K562 (cell line): ENCODE results near the gene SEPHS1. TPM values are rescaled to one million over a fixed set of nuclear protein-coding genes. Genes with fewer than 3 reads are reported as not detected.

ENCODE experiments used
- ATAC-seq: fragments of 200-7000 bp; cut with Tn5 transposase; 3 replicates; pipeline ENCODE4 v1.9.1; 2020; ENCODE audit warnings: moderate library complexity
- BruUV-seq: library from RNA; stranded (reverse); fragments of 400-500 nt; replicated peaks from 2 replicates; lab custom pipeline; 2021; lab: Mats Ljungman, UMichigan
- CTCF ChIA-PET: fragments of 300-600 bp; formaldehyde crosslinking; extraction: SDS; loops from one replicate; lab custom pipeline; 2021; ENCODE audit warnings: low intra/inter-chr PET ratio; lab: Yijun Ruan, JAX
- POLR2A ChIA-PET: fragments of 300-600, 350-650 bp; sonication (Branson Sonifier 250); formaldehyde crosslinking; extraction: SDS; loops from one replicate; lab custom pipeline; 2021; ENCODE audit warnings: antibody characterized with exemption, inconsistent platforms; lab: Yijun Ruan, JAX
- DNase-seq, 4 experiments: peaks; one replicate each; pipeline versions ENCODE4 v3.0.0 to v3.0.0-alpha.2; 2011 to 2018; ENCODE audit warnings: low spot score in 3 of 4, mixed read lengths in 3 of 4; ENCODE audit errors: extremely low read depth in 1 of 4
- FAIRE-seq: peaks from 2 replicates; lab custom pipeline; 2011; peaks lifted over from hg19 to GRCh38; lab: Jason Lieb, UNC
- H2AFZ ChIP-seq: 2 replicates; pipeline ENCODE4 v1.6.0; 2011; ENCODE audit warnings: low read depth, low read length, control low read depth, inconsistent platforms
- H3K27ac ChIP-seq: fragments of 200-600 bp; 3 replicates; pipeline ENCODE4 v1.8.0; 2011; ENCODE audit warnings: low read depth, mild to moderate bottlenecking, control low read depth, inconsistent platforms, low read length, moderate library complexity, mixed read lengths; ENCODE audit errors: extremely low read depth
- H3K27me3 ChIP-seq, 2 experiments: fragments of 300-600 bp in 1 of 2; 2 replicates in 1 of 2; 3 replicates in 1 of 2; pipeline versions ENCODE4 v1.6.0 to v1.8.0; 2011; ENCODE audit warnings: inconsistent platforms in 2 of 2, low read length in 2 of 2, mild to moderate bottlenecking in 1 of 2, mixed read lengths in 1 of 2, moderate library complexity in 1 of 2; ENCODE audit not compliant: control insufficient read depth in 2 of 2, insufficient read depth in 2 of 2
- H3K36me3 ChIP-seq: fragments of 300-600 bp; 3 replicates; pipeline ENCODE4 v1.8.0; 2011; ENCODE audit warnings: mild to moderate bottlenecking, low read length, inconsistent platforms; ENCODE audit not compliant: control insufficient read depth, insufficient read depth
- H3K4me1 ChIP-seq, 2 experiments: fragments of 200-600 bp in 1 of 2; replicated peaks in 1 of 2; 2 replicates in 1 of 2; 3 replicates in 1 of 2; pipeline versions ENCODE4 v1.5.1 to v1.8.0; 2011; ENCODE audit warnings: inconsistent platforms in 2 of 2, low read length in 2 of 2, mild to moderate bottlenecking in 1 of 2, mixed read lengths in 1 of 2, moderate library complexity in 1 of 2; ENCODE audit not compliant: control insufficient read depth in 2 of 2, insufficient read depth in 2 of 2
- H3K4me2 ChIP-seq: 2 replicates; pipeline ENCODE4 v1.6.1; 2011; ENCODE audit warnings: low read length, control low read depth, inconsistent platforms, mixed read lengths; ENCODE audit not compliant: insufficient read depth
- H3K4me3 ChIP-seq: fragments of 200-600 bp; sonication (generic), shearing (Covaris generic); 2 replicates; pipeline ENCODE4 v1.5.1; 2016; ENCODE audit warnings: control low read depth, inconsistent platforms
- H3K79me2 ChIP-seq: fragments of 200-600 bp; 3 replicates; pipeline ENCODE4 v1.8.0; 2011; ENCODE audit warnings: low read length, inconsistent platforms; ENCODE audit not compliant: control insufficient read depth, insufficient read depth
- H3K9ac ChIP-seq, 2 experiments: 2 replicates each; pipeline versions ENCODE4 v1.6.0 to v1.6.1; 2011; ENCODE audit warnings: low read depth in 2 of 2, low read length in 2 of 2, control low read depth in 1 of 2, inconsistent platforms in 1 of 2, mild to moderate bottlenecking in 1 of 2, mixed read lengths in 1 of 2; ENCODE audit not compliant: insufficient read depth in 1 of 2
- H3K9me1 ChIP-seq: one replicate; pipeline ENCODE4 v1.6.0; 2011; ENCODE audit warnings: inconsistent platforms, mild to moderate bottlenecking, low read length, moderate library complexity; ENCODE audit not compliant: control insufficient read depth, insufficient read depth
- H3K9me3 ChIP-seq: replicated peaks from 2 replicates; pipeline ENCODE4 v1.5.1; 2011; ENCODE audit warnings: low read depth, low read length, inconsistent platforms; ENCODE audit not compliant: control insufficient read depth, insufficient read depth
- H4K20me1 ChIP-seq: replicated peaks from 2 replicates; pipeline ENCODE4 v1.6.1; 2011; ENCODE audit warnings: low read length, inconsistent platforms, mixed read lengths; ENCODE audit not compliant: control insufficient read depth, insufficient read depth
- CHD1 ChIP-seq: fragments of 200-600 bp; sonication (generic); IDR thresholded peaks from one replicate; pipeline ENCODE4 v1.6.1; 2012; ENCODE audit warnings: mild to moderate bottlenecking, moderate library complexity, low read length, inconsistent platforms
- MNT ChIP-seq, 2 experiments: fragments of 450-650 bp; conservative IDR thresholded peaks; 2 replicates each; pipeline ENCODE4 v1.6.1; 2017; ENCODE audit warnings: mild to moderate bottlenecking in 2 of 2, moderate library complexity in 2 of 2
- MYBL2 ChIP-seq, 2 experiments: fragments of 450-650 bp in 1 of 2; sonication (generic) in 1 of 2; formaldehyde crosslinking in 1 of 2; IDR thresholded peaks; 2 replicates each; pipeline versions ENCODE4 v1.6.1 to v1.8.1; 2017 to 2022; ENCODE audit warnings: borderline replicate concordance in 1 of 2, inconsistent platforms in 1 of 2, low read depth in 1 of 2, mild to moderate bottlenecking in 1 of 2, missing genetic modification reagents in 1 of 2, moderate library complexity in 1 of 2
- POU5F1 ChIP-seq: fragments of 150-350 bp; IDR thresholded peaks from 2 replicates; pipeline ENCODE4 v1.6.1; 2014; ENCODE audit warnings: borderline replicate concordance, low read length, low read depth, mild to moderate bottlenecking; ENCODE audit not compliant: partially characterized antibody
- PURB ChIP-seq: sonication (generic); formaldehyde crosslinking; IDR thresholded peaks from 2 replicates; pipeline ENCODE4 v1.9.0; 2021; ENCODE audit warnings: low read depth, mild to moderate bottlenecking, missing genetic modification reagents
- ZBTB17 ChIP-seq: fragments of 450-650 bp; formaldehyde crosslinking; IDR thresholded peaks from 2 replicates; pipeline ENCODE4 v1.4.0; 2020; ENCODE audit warnings: mild to moderate bottlenecking
- ZNF197 ChIP-seq: fragments of 200-800 bp; sonication (Bioruptor generic); IDR thresholded peaks from 2 replicates; pipeline ENCODE4 v1.6.1; 2016; ENCODE audit warnings: low read depth, missing genetic modification characterization, missing compliant biosample characterization
- WGBS: fragments of 100-300 bp; shearing (Covaris generic); methylation state at CpG from one replicate; pipeline ENCODE4 v1.1.6; 2016; ENCODE audit warnings: low coverage, mixed read lengths; ENCODE audit not compliant: insufficient coverage; ENCODE audit errors: missing lambda C conversion rate; 5-methylcytosine and 5-hydroxymethylcytosine counted together
- in situ Hi-C: fragments of 300-500 bp; cut with MboI; formaldehyde crosslinking; loops from 4 replicates; pipeline ENCODE4 v1.15.0; 2018; ENCODE audit warnings: inconsistent platforms, mixed read lengths
- intact Hi-C: fragments of 100-400 bp; cut with micrococcal nuclease; formaldehyde crosslinking; loops from 2 replicates; pipeline ENCODE4 v1.14.2; 2022
- polyA plus RNA-seq, 8 experiments: library from polyadenylated mRNA; depleted of rRNA in 4 of 8; stranded (reverse) in 5 of 8; unstranded in 3 of 8; fragments of >200 nt; fragmentation: Nextera tagmentation in 2 of 8; fragmentation: Illumina TruSeq in 1 of 8; extraction: Ambion mirVana in 2 of 8; extraction: Trizol in 1 of 8; gene quantifications; 2 replicates each; pipeline versions ENCODE4 v1.2.1 to v1.2.3, GENCODE V29; 2011 to 2014; ENCODE audit warnings: inconsistent platforms in 1 of 8, missing spikeins in 1 of 8
- total RNA-seq, 7 experiments: library from RNA; depleted of rRNA in 6 of 7; stranded (reverse); fragments of >200 nt in 6 of 7; fragmentation: Illumina TruSeq in 2 of 7; extraction: Trizol in 2 of 7; gene quantifications; 2 replicates each; pipeline versions ENCODE4 v1.2.1 to v1.2.3, GENCODE V29; 2011 to 2021; ENCODE audit warnings: low replicate concordance in 1 of 7

Gene SEPHS1
- total and polyA plus RNA-seq, 9 of the 15 experiments (the other 6 are each of a cell fraction or from before 2014, with no cell fraction given): 14.7 to 82.8 (median 41.8) TPM

GRCh38 chr10:13291061-13291460, 57.0 kb downstream of the SEPHS1 start:
- no peaks in the 10 kb centered on the region for H4K20me1 ChIP-seq
- BruUV-seq: no TSS peak
- ChIA-PET CTCF (no interaction called here), POLR2A (no interaction called here)
- H3K4me3 ChIP-seq: no peak overlapping the region
- WGBS: 37% methylated on average over 4 of the region's 4 CpGs
- H3K9ac ChIP-seq: no peak overlapping the region
- H2AFZ ChIP-seq: no peak overlapping the region
- intact Hi-C loops (no loop called here), in situ Hi-C loops (no loop called here)
- ATAC-seq (no peak), DNase-seq (no peak), FAIRE-seq (no peak)
- H3K4me2 ChIP-seq: no peak overlapping the region
- no peaks in the 10 kb centered on the region for H3K36me3 ChIP-seq
- H3K27me3 ChIP-seq: no peaks in the 10 kb centered on the region; a peak in 1 of 5 replicates
- H3K9me1 ChIP-seq: no peaks in the 10 kb centered on the region
- no peak overlapping the region for H3K27ac ChIP-seq
- no peak for TF ChIP-seq CHD1
- TF ChIP-seq PURB (CRISPR knock-in tag): no peak
- TF ChIP-seq ZNF197 (CRISPR knock-in tag): no peak
- no peak for TF ChIP-seq POU5F1
- no peak for TF ChIP-seq ZBTB17 (CRISPR knock-in tag)
- no peak for TF ChIP-seq MNT (conservative IDR thresholded peaks at IDR 0.05)
- no peak for TF ChIP-seq MYBL2 (IDR thresholded peaks at IDR 0.05; ENCODE audit: low read depth)
- TF ChIP-seq MYBL2 (CRISPR knock-in tag; IDR thresholded peaks at IDR 0.05; ENCODE audit: borderline replicate concordance): no peak
- H3K4me1 ChIP-seq: peaks cover 0 to 3% of the 10 kb centered on the region in 2 experiments; a peak in 2 of 5 replicates
- H3K9me3 ChIP-seq: no peaks in the 10 kb centered on the region
- no peaks in the 10 kb centered on the region for H3K79me2 ChIP-seq
